Activated CD8-positive, alpha-beta memory T cell treated with anti-CD3 and anti-CD28 coated beads, Interleukin-2, amount 10 ng/mL, durations not matched to agents 7 days and 5 days (primary cell): ENCODE data around the gene MSH6. TPM values are rescaled to one million over a fixed set of nuclear protein-coding genes. Genes with fewer than 3 reads are reported as not detected.

Experiments used
- ATAC-seq: fragments of 150-1000 bp; cut with Tn5 transposase; one replicate; pipeline ENCODE4 v1.10.0; 2021; ENCODE audit warnings: moderate library complexity
- CTCF ChIA-PET: fragments of 350-600 bp; sonication (Branson Sonifier 250); formaldehyde crosslinking; loops from one replicate; lab custom pipeline; 2021; ENCODE audit warnings: antibody characterized with exemption; lab: Charles Lee
- DNase-seq: peaks from one replicate; pipeline ENCODE4 v3.0.0-alpha.2; 2020
- H3K27ac Mint-ChIP-seq: one replicate; pipeline ENCODE4 v1.8.0; 2021; ENCODE audit warnings: mild to moderate bottlenecking, mixed read lengths
- H3K27me3 Mint-ChIP-seq: one replicate; pipeline ENCODE4 v1.8.0; 2021; ENCODE audit warnings: mixed read lengths
- H3K36me3 Mint-ChIP-seq: one replicate; pipeline ENCODE4 v1.8.0; 2021; ENCODE audit warnings: mild to moderate bottlenecking, mixed read lengths
- H3K4me1 Mint-ChIP-seq: one replicate; pipeline ENCODE4 v1.8.0; 2021; ENCODE audit warnings: mixed read lengths
- H3K4me3 Mint-ChIP-seq: one replicate; pipeline ENCODE4 v1.8.0; 2021; ENCODE audit warnings: mild to moderate bottlenecking, moderate library complexity, mixed read lengths
- H3K9me3 Mint-ChIP-seq: one replicate; pipeline ENCODE4 v1.8.0; 2022; ENCODE audit warnings: low read depth, mixed read lengths
- total RNA-seq, 2 experiments: library from RNA; stranded (reverse); gene quantifications; one replicate each; pipeline ENCODE4 v1.2.3, GENCODE V29; 2021

Gene MSH6
- total RNA-seq, 2 experiments from 2014 or later = 93.8 to 103 TPM

- no peaks in the 10 kb centered on the region for H3K36me3 Mint-ChIP-seq
- H3K27ac Mint-ChIP-seq = no peak overlapping the region
- H3K9me3 Mint-ChIP-seq = peaks cover 3% of the 10 kb centered on the region
- peaks cover 6% of the 10 kb centered on the region for H3K27me3 Mint-ChIP-seq
- CTCF ChIA-PET = interaction anchor here (4.8 kb wide), 1 partner anchor 435 kb away, joined by 62 read pairs; no protein-coding TSS in a partner anchor
- H3K4me1 Mint-ChIP-seq = peaks cover 11% of the 10 kb centered on the region
- DNase-seq (no peak), ATAC-seq (no peak)
- H3K4me3 Mint-ChIP-seq = no peak overlapping the region
These were observed 13.6 kb upstream of the MSH6 start for GRCh38 chr2:47769318-47769717.

GRCh38 chr2:47771211-47771610, 11.7 kb upstream of the MSH6 start:
- Mint-ChIP-seq H3K9me3 (peaks cover 3% of the 10 kb centered on the region), H3K4me1 (peaks cover 11% of the 10 kb centered on the region), H3K36me3 (no peaks in the 10 kb centered on the region), H3K27ac (no peak overlapping the region), H3K27me3 (peaks cover 6% of the 10 kb centered on the region), H3K4me3 (no peak overlapping the region)
- CTCF ChIA-PET = interaction anchor here (1.3 kb wide), 1 partner anchor 383 kb away, joined by 5 read pairs; no protein-coding TSS in a partner anchor
- DNase-seq (no peak), ATAC-seq (no peak)

GRCh38 chr2:47772343-47772742, 10.6 kb upstream of the MSH6 start:
- CTCF ChIA-PET = no interaction called here
- peaks cover 6% of the 10 kb centered on the region for H3K27me3 Mint-ChIP-seq

GRCh38 chr2:47774567-47774966, 8.4 kb upstream of the MSH6 start:
- H3K36me3 Mint-ChIP-seq = no peaks in the 10 kb centered on the region
- peaks cover 4% of the 10 kb centered on the region for H3K4me1 Mint-ChIP-seq
- CTCF ChIA-PET = no interaction called here
- ATAC-seq (no peak), DNase-seq (no peak)
- H3K27ac Mint-ChIP-seq = no peak overlapping the region
- no peak overlapping the region for H3K4me3 Mint-ChIP-seq
- peaks cover 3% of the 10 kb centered on the region for H3K9me3 Mint-ChIP-seq
- peaks cover 6% of the 10 kb centered on the region for H3K27me3 Mint-ChIP-seq

More at GRCh38 chr2:47772343-47772742, 10.6 kb upstream of the MSH6 start:
- Mint-ChIP-seq H3K36me3 (no peaks in the 10 kb centered on the region), H3K9me3 (peaks cover 3% of the 10 kb centered on the region), H3K27ac (no peak overlapping the region), H3K4me1 (peaks cover 11% of the 10 kb centered on the region), H3K4me3 (no peak overlapping the region)
- DNase-seq (no peak), ATAC-seq (no peak)

- no peak overlapping the region for H3K4me3 Mint-ChIP-seq
These were observed 5.5 kb upstream of the MSH6 start for GRCh38 chr2:47777277-47777937.

GRCh38 chr2:47778698-47779425, 4.1 kb upstream of the MSH6 start:
- Mint-ChIP-seq H3K36me3 (no peaks in the 10 kb centered on the region), H3K4me1 (peaks cover 3% of the 10 kb centered on the region), H3K27me3 (no peaks in the 10 kb centered on the region), H3K27ac (no peak overlapping the region), H3K4me3 (no peak overlapping the region), H3K9me3 (no peaks in the 10 kb centered on the region)
- CTCF ChIA-PET = interaction anchor here (3.5 kb wide), 1 partner anchor 11 kb away, joined by 19 read pairs; no protein-coding TSS in a partner anchor
- DNase-seq (no peak), ATAC-seq (no peak)

More at GRCh38 chr2:47777277-47777937, 5.5 kb upstream of the MSH6 start:
- ATAC-seq (no peak), DNase-seq (no peak)
- no peaks in the 10 kb centered on the region for H3K9me3 Mint-ChIP-seq
- no peaks in the 10 kb centered on the region for H3K36me3 Mint-ChIP-seq
- H3K27ac Mint-ChIP-seq = no peak overlapping the region
- CTCF ChIA-PET = interaction anchor here (1.0 kb wide), 1 partner anchor 20 kb away, joined by 3 read pairs; no protein-coding TSS in a partner anchor
- peaks cover 6% of the 10 kb centered on the region for H3K27me3 Mint-ChIP-seq
- peaks cover 2% of the 10 kb centered on the region for H3K4me1 Mint-ChIP-seq

- CTCF ChIA-PET = interaction anchor here (3.5 kb wide), 1 partner anchor 12 kb away, joined by 19 read pairs; no protein-coding TSS in a partner anchor
- no peak overlapping the region for H3K27ac Mint-ChIP-seq
These were observed 3.5 kb upstream of the MSH6 start for GRCh38 chr2:47779426-47779790.

GRCh38 chr2:47782381-47782670, 619 bp upstream of the MSH6 start:
- Mint-ChIP-seq H3K27me3 (no peaks in the 10 kb centered on the region), H3K4me3 (peak overlapping the region; percentile 74), H3K36me3 (peaks cover 11% of the 10 kb centered on the region), H3K4me1 (peaks cover 22% of the 10 kb centered on the region), H3K9me3 (no peaks in the 10 kb centered on the region), H3K27ac (peak overlapping the region; percentile 77)
- ATAC-seq (no peak), DNase-seq (no peak)
- CTCF ChIA-PET = interaction anchor here (0.7 to 2.3 kb wide), 3 partner anchors 15 to 81 kb away, joined by 3 to 15 read pairs (median 8); no protein-coding TSS in a partner anchor

More at GRCh38 chr2:47779426-47779790, 3.5 kb upstream of the MSH6 start:
- H3K36me3 Mint-ChIP-seq = peaks cover 2% of the 10 kb centered on the region
- H3K4me3 Mint-ChIP-seq = no peak overlapping the region
- no peaks in the 10 kb centered on the region for H3K9me3 Mint-ChIP-seq
- H3K27me3 Mint-ChIP-seq = no peaks in the 10 kb centered on the region
- H3K4me1 Mint-ChIP-seq = peaks cover 3% of the 10 kb centered on the region
- DNase-seq (no peak), ATAC-seq (no peak)

GRCh38 chr2:47783486-47784351, 774 bp downstream of the MSH6 start:
- H3K27ac Mint-ChIP-seq = peak overlapping the region; percentile 87
- no peaks in the 10 kb centered on the region for H3K27me3 Mint-ChIP-seq
- H3K4me1 Mint-ChIP-seq = peaks cover 26% of the 10 kb centered on the region

GRCh38 chr2:47784352-47784851, 1.5 kb downstream of the MSH6 start:
- Mint-ChIP-seq H3K4me1 (peaks cover 26% of the 10 kb centered on the region), H3K4me3 (peak overlapping the region; percentile 85), H3K27me3 (no peaks in the 10 kb centered on the region), H3K27ac (no peak overlapping the region), H3K36me3 (peaks cover 11% of the 10 kb centered on the region), H3K9me3 (no peaks in the 10 kb centered on the region)
- ATAC-seq (no peak), DNase-seq (no peak)
- CTCF ChIA-PET = interaction anchor here (2.3 kb wide), 1 partner anchor 17 kb away, joined by 15 read pairs; no protein-coding TSS in a partner anchor

More at GRCh38 chr2:47783486-47784351, 774 bp downstream of the MSH6 start:
- DNase-seq = peak; percentile 79
- CTCF ChIA-PET = interaction anchor here (1.0 to 2.3 kb wide), 4 partner anchors 10 to 504 kb away, joined by 3 to 15 read pairs (median 6); no protein-coding TSS in a partner anchor
- ATAC-seq = peak; percentile 37
- no peaks in the 10 kb centered on the region for H3K9me3 Mint-ChIP-seq
- H3K36me3 Mint-ChIP-seq = peaks cover 11% of the 10 kb centered on the region
- H3K4me3 Mint-ChIP-seq = peak overlapping the region; percentile 85

- Mint-ChIP-seq H3K27me3 (no peaks in the 10 kb centered on the region), H3K36me3 (peaks cover 16% of the 10 kb centered on the region), H3K27ac (no peak overlapping the region), H3K4me3 (no peak overlapping the region), H3K4me1 (peaks cover 28% of the 10 kb centered on the region), H3K9me3 (no peaks in the 10 kb centered on the region)
- ATAC-seq (no peak), DNase-seq (no peak)
- CTCF ChIA-PET = interaction anchor here (1.0 kb wide), 1 partner anchor 18 kb away, joined by 3 read pairs; no protein-coding TSS in a partner anchor
These were observed 3.0 kb downstream of the MSH6 start for GRCh38 chr2:47785986-47786385.

GRCh38 chr2:47796090-47796697, 13.2 kb downstream of the MSH6 start:
- no peaks in the 10 kb centered on the region for H3K27me3 Mint-ChIP-seq
- H3K27ac Mint-ChIP-seq = no peak overlapping the region
- DNase-seq (no peak), ATAC-seq (no peak)
- CTCF ChIA-PET = interaction anchor here (2.2 kb wide), 1 partner anchor 29 kb away, joined by 6 read pairs; no protein-coding TSS in a partner anchor
- H3K4me3 Mint-ChIP-seq = no peak overlapping the region
- no peaks in the 10 kb centered on the region for H3K9me3 Mint-ChIP-seq
- H3K4me1 Mint-ChIP-seq = peaks cover 3% of the 10 kb centered on the region
- peaks cover 73% of the 10 kb centered on the region for H3K36me3 Mint-ChIP-seq
